RWPE2 (cell line): ENCODE measurements around the gene CACNA2D2.

Experiments used
- ATAC-seq: fragments of 200-7000 bp; cut with Tn5 transposase; 3 replicates; pipeline ENCODE4 v1.9.1; 2021; ENCODE audit warnings: low read depth
- DNase-seq: peaks from one replicate; pipeline ENCODE4 v3.0.0-alpha.2; 2020; ENCODE audit warnings: low spot score
- H3K27ac ChIP-seq: fragments of 450-650 bp; 2 replicates; pipeline ENCODE4 v1.5.1; 2017; ENCODE audit warnings: mild to moderate bottlenecking; ENCODE audit not compliant: poor library complexity, severe bottlenecking
- H3K27me3 ChIP-seq: fragments of 250-450 bp; sonication (Bioruptor Pico); 2 replicates; pipeline ENCODE4 v1.5.1; 2021; ENCODE audit warnings: mild to moderate bottlenecking, moderate library complexity; ENCODE audit not compliant: insufficient read depth, poor library complexity, severe bottlenecking
- H3K36me3 ChIP-seq: fragments of 250-450 bp; sonication (Bioruptor Pico); 2 replicates; pipeline ENCODE4 v1.5.1; 2020; ENCODE audit warnings: low read depth, mild to moderate bottlenecking, moderate library complexity
- H3K4me1 ChIP-seq: fragments of 250-450 bp; sonication (Bioruptor Pico); 2 replicates; pipeline ENCODE4 v1.5.1; 2021; ENCODE audit warnings: mild to moderate bottlenecking, moderate library complexity; ENCODE audit not compliant: insufficient read depth, poor library complexity, severe bottlenecking
- H3K4me3 ChIP-seq: fragments of 250-450 bp; sonication (Bioruptor Pico); 2 replicates; pipeline ENCODE4 v1.5.1; 2021; ENCODE audit warnings: mild to moderate bottlenecking, moderate library complexity; ENCODE audit not compliant: severe bottlenecking
- H3K9me3 ChIP-seq: fragments of 250-450 bp; sonication (Bioruptor Pico); 2 replicates; pipeline ENCODE4 v1.5.1; 2021; ENCODE audit warnings: mild to moderate bottlenecking, moderate library complexity; ENCODE audit not compliant: severe bottlenecking
- CTCF ChIP-seq: fragments of 450-650 bp; IDR thresholded peaks from one replicate; pipeline ENCODE4 v1.5.1; 2017; ENCODE audit warnings: mild to moderate bottlenecking, moderate library complexity; ENCODE audit not compliant: poor library complexity, severe bottlenecking

The CACNA2D2 gene

GRCh38 chr3:50419595-50420370 lies 83.7 kb downstream of the CACNA2D2 start:
- ATAC-seq (no peak), DNase-seq (no peak)
- no peaks in the 10 kb centered on the region for H3K4me1 ChIP-seq
- H3K9me3 ChIP-seq, result no peaks in the 10 kb centered on the region
- no peaks in the 10 kb centered on the region for H3K36me3 ChIP-seq
- no peak overlapping the region for H3K4me3 ChIP-seq
- TF ChIP-seq CTCF, result no peak
- H3K27me3 ChIP-seq, result no peaks in the 10 kb centered on the region
- H3K27ac ChIP-seq, result no peak overlapping the region

GRCh38 chr3:50418850-50419249 lies 84.6 kb downstream of the CACNA2D2 start:
- no peaks in the 10 kb centered on the region for H3K9me3 ChIP-seq
- no peak overlapping the region for H3K27ac ChIP-seq
- ATAC-seq (0 out of 3 replicates have a peak, but pooled peaks have one; percentile 18), DNase-seq (no peak)
- H3K36me3 ChIP-seq, result no peaks in the 10 kb centered on the region
- no peaks in the 10 kb centered on the region for H3K4me1 ChIP-seq
- H3K4me3 ChIP-seq, result no peak overlapping the region
- no peaks in the 10 kb centered on the region for H3K27me3 ChIP-seq
- no peak for TF ChIP-seq CTCF

GRCh38 chr3:50417637-50418033 lies 85.8 kb downstream of the CACNA2D2 start:
- Histone ChIP-seq H3K36me3 (no peaks in the 10 kb centered on the region), H3K4me3 (no peak overlapping the region), H3K9me3 (no peaks in the 10 kb centered on the region), H3K4me1 (no peaks in the 10 kb centered on the region), H3K27ac (no peak overlapping the region), H3K27me3 (no peaks in the 10 kb centered on the region)
- no peak; the same call in 2 of the 3 replicates for ATAC-seq
- DNase-seq, result no peak
- no peak for TF ChIP-seq CTCF

GRCh38 chr3:50416736-50417636 lies 86.4 kb downstream of the CACNA2D2 start:
- no peak overlapping the region for H3K4me3 ChIP-seq
- no peaks in the 10 kb centered on the region for H3K27me3 ChIP-seq
- no peaks in the 10 kb centered on the region for H3K9me3 ChIP-seq
- H3K36me3 ChIP-seq, result no peaks in the 10 kb centered on the region
- TF ChIP-seq CTCF, result no peak
- DNase-seq (no peak), ATAC-seq (no peak)
- H3K27ac ChIP-seq, result no peak overlapping the region
- no peaks in the 10 kb centered on the region for H3K4me1 ChIP-seq

GRCh38 chr3:50415816-50416215 lies 87.6 kb downstream of the CACNA2D2 start:
- Histone ChIP-seq H3K27ac (no peak overlapping the region), H3K27me3 (no peaks in the 10 kb centered on the region), H3K4me3 (no peak overlapping the region), H3K36me3 (no peaks in the 10 kb centered on the region), H3K9me3 (no peaks in the 10 kb centered on the region), H3K4me1 (no peaks in the 10 kb centered on the region)
- no peak for DNase-seq
- no peak for ATAC-seq
- no peak for TF ChIP-seq CTCF
